Urinary bladder (tissue), 4 donors: ENCODE data around the gene GAB1. TPM values are rescaled to one million over a fixed set of nuclear protein-coding genes. Genes with fewer than 3 reads are reported as not detected.

Experiments
- DNase-seq: peaks from one replicate; pipeline ENCODE4 v3.0.0-alpha.2; 2015; ENCODE audit errors: extremely low spot score
- H3K27ac ChIP-seq: one replicate; pipeline ENCODE4 v1.5.1; 2013; ENCODE audit warnings: low read depth, mild to moderate bottlenecking, moderate library complexity
- H3K36me3 ChIP-seq: one replicate; pipeline ENCODE4 v1.6.1; 2013; ENCODE audit warnings: mild to moderate bottlenecking, moderate library complexity; ENCODE audit not compliant: insufficient read depth
- H3K4me1 ChIP-seq: one replicate; pipeline ENCODE4 v1.6.1; 2013; ENCODE audit warnings: mild to moderate bottlenecking, moderate library complexity; ENCODE audit not compliant: insufficient read depth
- H3K4me3 ChIP-seq: one replicate; pipeline ENCODE4 v1.5.1; 2013; ENCODE audit warnings: low read depth, low read length
- WGBS: extraction: QIAGEN DNeasy Blood & Tissue Kit; methylation state at CpG from one replicate; pipeline ENCODE4 v1.1.7; 2013; 5-methylcytosine and 5-hydroxymethylcytosine counted together
- polyA plus RNA-seq: library from polyadenylated mRNA; stranded (reverse); fragments of 200-250 nt; gene quantifications from one replicate; pipeline ENCODE4 v1.2.3, GENCODE V29; 2013
- total RNA-seq: library from RNA; depleted of rRNA; stranded (reverse); fragments of >200 nt; gene quantifications from one replicate; pipeline ENCODE4 v1.2.3, GENCODE V29; 2014
- donor health status: healthy with polysubstance abuse.
- donor health status: healthy.

The GAB1 gene
- total and polyA plus RNA-seq, 2 donors: 11.4 to 86.4 TPM

DNA sequence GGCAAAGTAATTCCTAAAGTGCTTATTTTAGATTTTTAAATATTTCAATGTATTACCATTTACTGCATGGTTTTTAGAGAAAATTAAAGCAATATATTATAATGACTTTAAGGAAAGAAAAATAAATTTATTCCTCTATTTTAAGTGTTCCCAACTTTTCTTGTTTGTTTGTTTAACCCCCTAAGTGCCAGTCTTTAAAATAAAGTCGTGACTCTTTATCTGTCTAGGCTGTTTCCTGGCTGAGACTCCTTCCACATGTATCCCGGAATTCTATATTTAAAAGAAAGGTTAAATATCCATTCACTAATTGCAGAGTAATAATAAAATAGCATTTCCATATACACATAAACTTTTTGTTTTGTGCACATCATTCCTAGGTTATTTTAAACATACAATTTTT is 71.2 kb downstream of the GAB1 start:
- Histone ChIP-seq H3K36me3 (no peaks in the 10 kb centered on the region), H3K4me1 (no peaks in the 10 kb centered on the region), H3K27ac (no peak overlapping the region), H3K4me3 (no peak overlapping the region)
- DNase-seq: no peak
- 54% methylated on average over 2 of the region's 2 CpGs for whole genome bisulfite sequencing

DNA sequence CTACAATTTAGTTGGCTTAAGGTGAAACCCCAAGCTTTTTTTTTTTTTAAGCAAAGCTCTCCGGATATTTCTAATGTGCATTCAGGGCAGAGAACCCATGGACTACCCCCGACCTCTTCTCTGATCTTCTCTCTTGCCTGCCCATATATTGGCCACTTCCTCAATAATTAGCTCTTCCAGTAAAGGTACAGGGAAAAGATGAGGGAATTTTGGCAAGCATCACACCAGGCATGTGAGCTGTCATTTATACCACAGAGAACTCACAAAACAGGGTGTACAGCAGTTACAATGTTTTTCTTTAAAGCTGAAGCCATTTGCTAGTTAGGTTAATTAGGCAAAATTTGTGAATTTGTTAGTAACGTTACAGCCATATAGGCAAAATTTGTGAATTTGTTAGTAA is 73.3 kb downstream of the GAB1 start:
- Histone ChIP-seq H3K4me1 (no peaks in the 10 kb centered on the region), H3K36me3 (no peaks in the 10 kb centered on the region), H3K4me3 (no peak overlapping the region), H3K27ac (no peak overlapping the region)
- 89% methylated on average over 3 of the region's 3 CpGs for WGBS
- no peak for DNase-seq

DNA sequence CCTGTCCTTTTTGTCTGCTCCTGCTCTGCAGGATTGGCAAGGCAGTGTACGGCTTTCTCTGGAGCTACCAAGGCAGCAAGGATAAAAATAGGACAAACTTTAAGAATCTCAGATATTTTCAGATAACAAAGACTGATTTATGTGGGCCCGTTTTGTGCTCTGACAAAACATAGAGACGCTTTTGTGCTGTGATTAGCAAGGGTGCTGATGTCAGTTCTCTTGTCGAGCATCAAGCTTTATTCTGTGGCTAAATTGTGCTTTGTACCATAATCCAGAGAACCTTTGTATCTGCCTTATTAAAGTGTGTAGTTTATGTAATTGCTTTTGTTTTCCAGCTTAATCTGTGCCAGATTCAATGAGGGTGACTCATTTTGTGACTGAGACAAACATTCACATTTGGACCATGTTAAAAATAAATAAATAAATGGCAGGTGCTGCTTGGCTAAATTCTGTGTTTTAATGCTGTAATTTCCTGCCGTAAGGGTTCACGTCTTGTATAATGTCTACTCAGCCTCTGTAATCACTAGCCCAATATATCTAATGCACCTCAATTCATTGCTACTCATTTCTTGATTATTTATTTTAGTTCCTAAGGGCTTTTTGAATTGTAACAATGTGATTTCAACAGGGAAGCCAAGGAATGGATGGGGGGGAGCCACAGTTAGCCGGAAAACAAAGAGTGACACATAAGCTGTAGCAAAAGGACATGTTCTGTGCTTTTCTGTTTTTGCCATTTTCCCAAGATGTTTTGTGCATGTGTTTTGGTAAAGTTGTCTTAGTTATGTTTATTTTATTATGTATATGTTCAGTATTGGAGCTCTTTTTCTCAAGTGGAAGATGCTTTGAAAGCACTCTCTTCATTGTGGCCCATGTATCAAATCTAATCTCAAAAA is 75.1 kb downstream of the GAB1 start:
- no peak overlapping the region for H3K27ac ChIP-seq
- WGBS: 18% methylated on average over 7 of the region's 7 CpGs
- no peak for DNase-seq
- peaks cover 1% of the 10 kb centered on the region for H3K36me3 ChIP-seq
- H3K4me1 ChIP-seq: no peaks in the 10 kb centered on the region
- no peak overlapping the region for H3K4me3 ChIP-seq

DNA sequence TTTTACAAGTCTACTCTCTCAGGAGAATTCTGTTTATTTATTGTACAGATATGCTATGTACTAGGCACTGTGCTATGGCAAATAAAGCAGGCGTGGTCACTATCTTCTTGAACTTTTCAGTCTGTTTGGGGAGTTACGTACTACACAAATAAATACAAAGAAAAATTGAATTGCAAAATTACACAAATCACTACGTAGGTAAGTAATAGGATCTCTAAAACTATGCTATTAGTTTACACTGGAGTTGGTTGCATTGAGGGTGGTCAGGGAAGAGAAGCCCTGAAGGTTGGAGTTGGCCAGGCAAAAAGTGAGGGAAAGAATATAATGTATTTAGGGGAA is 75.7 kb downstream of the GAB1 start:
- H3K36me3 ChIP-seq: peaks cover 1% of the 10 kb centered on the region
- H3K4me3 ChIP-seq: no peak overlapping the region
- no peak overlapping the region for H3K27ac ChIP-seq
- 69% methylated on average over 3 of the region's 3 CpGs for WGBS
- no peaks in the 10 kb centered on the region for H3K4me1 ChIP-seq
- DNase-seq: no peak

DNA sequence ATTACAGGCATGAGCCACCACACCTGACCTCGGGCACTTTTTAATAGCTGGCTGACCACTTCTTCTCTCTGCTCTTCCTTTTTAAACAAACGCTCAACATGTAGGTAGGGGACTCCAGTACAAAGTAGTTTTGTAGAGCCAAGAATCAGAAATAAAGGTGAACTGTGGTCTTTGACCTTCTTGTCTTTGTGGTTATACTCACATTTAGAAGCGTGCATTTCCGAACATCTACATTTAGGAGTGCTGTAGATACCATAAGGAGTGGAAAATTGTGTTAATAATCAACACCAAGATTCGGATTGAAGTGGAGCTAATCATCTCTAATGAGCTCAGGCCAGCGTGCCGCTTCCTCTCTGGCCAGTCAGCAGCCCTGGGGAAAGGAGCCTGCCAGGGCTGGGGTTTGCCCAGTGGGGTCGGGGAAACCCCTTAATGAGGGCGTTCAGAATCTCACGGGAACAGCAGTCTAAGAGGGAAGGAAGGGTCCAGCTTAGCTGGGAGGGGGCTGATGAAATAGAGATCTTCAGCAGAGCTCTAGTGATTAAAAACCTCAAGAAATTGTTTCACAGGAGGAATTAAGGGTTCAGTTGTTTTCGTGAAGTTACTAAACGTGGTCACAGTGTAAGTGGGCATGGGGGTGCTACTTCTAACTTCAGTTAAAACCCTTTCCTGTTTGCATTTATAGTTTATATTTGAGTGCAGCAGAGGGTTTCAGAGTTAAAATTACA is 81.2 kb downstream of the GAB1 start:
- Histone ChIP-seq H3K4me3 (no peak overlapping the region), H3K27ac (no peak overlapping the region), H3K36me3 (peaks cover 4% of the 10 kb centered on the region), H3K4me1 (no peaks in the 10 kb centered on the region)
- WGBS: 84% methylated on average over 12 of the region's 12 CpGs
- DNase-seq: no peak

DNA sequence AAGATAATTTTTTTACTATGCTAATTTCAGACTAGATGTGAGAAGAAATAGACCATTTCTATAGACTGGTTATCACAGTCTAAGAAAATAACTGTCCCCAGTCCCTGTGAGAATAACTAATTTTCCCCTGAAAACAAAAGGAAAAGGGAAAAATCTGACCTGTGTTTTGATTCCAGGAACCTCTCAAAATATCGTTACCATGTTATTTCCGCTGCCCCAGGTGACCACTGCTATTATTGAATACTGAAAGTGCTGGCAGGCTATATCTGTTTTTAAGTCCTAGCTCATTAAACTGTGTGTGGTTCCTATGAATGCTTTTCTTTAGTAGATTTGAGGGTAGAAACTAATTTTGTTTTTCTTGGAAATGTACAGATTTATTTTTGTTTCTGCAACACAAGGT is 83.6 kb downstream of the GAB1 start:
- no peak overlapping the region for H3K4me3 ChIP-seq
- no peak for DNase-seq
- WGBS: 81% methylated on average over 2 of the region's 2 CpGs
- H3K36me3 ChIP-seq: peaks cover 4% of the 10 kb centered on the region
- H3K4me1 ChIP-seq: no peaks in the 10 kb centered on the region
- no peak overlapping the region for H3K27ac ChIP-seq

DNA sequence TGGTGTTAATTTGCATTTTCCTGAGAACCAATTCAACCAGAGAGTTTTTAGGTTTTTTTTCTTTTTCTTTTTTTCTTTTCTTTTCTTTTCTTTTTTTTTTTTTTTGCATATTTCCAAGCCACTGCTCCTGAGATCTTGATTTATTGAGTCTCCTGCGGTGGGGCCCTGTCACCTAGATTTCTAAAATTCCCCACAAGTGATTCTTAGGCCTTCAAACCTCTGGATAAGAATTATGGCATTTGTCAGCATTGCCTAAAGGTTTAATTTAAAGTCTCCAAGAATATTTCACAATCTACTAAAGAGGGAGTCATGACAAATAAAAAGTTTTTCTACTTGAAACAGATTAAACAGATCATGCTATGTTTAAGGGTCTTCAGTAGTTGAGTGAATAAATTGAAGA is 84.9 kb downstream of the GAB1 start:
- Histone ChIP-seq H3K36me3 (peaks cover 3% of the 10 kb centered on the region), H3K4me3 (no peak overlapping the region), H3K4me1 (no peaks in the 10 kb centered on the region), H3K27ac (no peak overlapping the region)
- 70% methylated on average over 1 of the region's 1 CpG for WGBS
- DNase-seq: no peak

DNA sequence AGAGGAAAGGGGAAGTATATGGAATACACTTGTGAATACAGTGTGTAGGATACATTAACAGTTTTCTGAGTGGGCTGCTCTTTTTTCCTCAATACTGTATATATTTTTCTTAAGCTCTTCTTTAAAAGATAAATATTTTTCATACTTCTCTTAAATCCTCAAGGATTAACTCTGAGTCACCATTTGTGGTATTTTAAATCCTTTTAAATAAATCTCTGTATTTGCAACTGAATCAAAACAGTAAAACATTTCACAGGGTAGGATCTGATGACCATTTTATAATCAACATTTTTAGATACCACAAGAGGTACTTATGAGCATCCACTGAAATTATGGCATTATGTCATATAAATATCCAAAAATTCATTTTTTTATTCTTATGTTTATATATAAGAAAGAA is 87.6 kb downstream of the GAB1 start:
- H3K4me3 ChIP-seq: no peak overlapping the region
- no peaks in the 10 kb centered on the region for H3K4me1 ChIP-seq
- no peak for DNase-seq
- no peaks in the 10 kb centered on the region for H3K36me3 ChIP-seq
- no peak overlapping the region for H3K27ac ChIP-seq

DNA sequence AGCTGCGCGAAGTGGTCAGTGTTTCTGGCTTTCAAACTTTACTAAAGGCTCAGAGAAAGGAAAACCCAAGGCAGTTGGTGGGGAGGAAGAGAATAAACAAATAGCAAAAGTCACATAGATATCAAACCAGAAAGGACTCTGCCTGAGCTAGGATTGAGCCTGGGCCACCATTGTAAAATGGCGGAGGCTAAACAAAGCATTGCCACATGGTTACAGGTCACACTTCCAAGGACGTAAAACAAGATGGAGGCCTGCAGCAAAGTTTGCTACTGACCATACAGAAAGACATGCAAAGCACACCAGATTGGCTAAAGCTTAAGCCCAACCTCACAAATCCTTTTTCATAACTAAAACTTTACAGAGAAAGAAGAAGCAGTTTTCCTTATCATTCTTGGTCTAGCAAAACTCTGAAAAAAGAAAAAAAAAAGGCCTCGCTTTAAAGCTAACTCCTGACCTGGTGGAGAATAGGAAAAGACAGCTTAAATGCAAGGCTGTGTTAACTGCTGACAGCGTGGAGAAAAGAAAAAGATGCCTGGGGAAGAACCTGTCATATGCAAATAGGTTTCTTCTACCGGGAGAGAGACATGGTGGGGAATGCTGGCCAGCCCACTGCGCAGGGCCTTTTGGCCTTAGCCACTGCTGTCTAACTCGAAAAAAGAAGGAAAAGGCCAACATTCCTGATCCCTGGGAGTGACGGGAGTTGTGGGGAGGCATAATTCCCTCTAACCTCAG is 95.0 kb downstream of the GAB1 start:
- no peak for DNase-seq
- no peak overlapping the region for H3K27ac ChIP-seq
- H3K4me1 ChIP-seq: no peaks in the 10 kb centered on the region
- no peak overlapping the region for H3K4me3 ChIP-seq
- H3K36me3 ChIP-seq: no peaks in the 10 kb centered on the region
- 93% methylated on average over 10 of the region's 10 CpGs for WGBS

DNA sequence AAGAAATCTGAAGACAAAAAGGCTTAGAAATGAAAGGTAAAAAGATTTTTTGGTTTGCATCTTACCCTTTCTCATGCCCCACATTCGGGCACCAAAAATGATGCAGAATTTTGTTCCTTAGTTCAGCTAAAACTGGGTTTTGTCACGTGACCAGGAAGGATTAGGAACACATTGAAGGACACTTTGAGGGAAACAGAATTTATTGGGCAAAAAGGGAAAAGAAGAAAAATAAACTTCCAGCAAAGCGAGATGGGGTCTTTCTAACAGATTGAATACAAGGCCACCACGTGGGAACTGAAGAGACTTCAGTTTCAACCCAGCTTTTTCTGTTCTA is 95.5 kb downstream of the GAB1 start:
- no peak overlapping the region for H3K27ac ChIP-seq
- DNase-seq: no peak
- H3K4me1 ChIP-seq: no peaks in the 10 kb centered on the region
- H3K36me3 ChIP-seq: no peaks in the 10 kb centered on the region
- no peak overlapping the region for H3K4me3 ChIP-seq
- 92% methylated on average over 4 of the region's 4 CpGs for WGBS

DNA sequence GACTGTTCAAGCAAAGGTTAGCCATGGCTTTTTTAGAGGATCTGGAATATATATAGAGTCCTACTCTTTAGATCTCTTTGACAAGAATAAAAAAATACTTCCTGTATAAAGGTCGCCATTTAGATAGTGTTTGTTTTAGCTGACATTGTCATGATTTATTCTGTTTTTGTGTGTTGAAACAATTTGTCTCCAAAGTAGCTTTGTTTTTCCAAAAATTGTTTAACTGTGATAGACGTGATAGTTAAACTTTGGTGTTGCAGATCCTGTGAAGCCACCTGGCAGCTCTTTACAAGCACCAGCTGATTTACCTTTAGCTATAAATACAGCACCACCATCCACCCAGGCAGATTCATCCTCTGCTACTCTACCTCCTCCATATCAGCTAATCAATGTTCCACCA is 96.6 kb downstream of the GAB1 start:
- no peak overlapping the region for H3K4me3 ChIP-seq
- no peaks in the 10 kb centered on the region for H3K36me3 ChIP-seq
- H3K27ac ChIP-seq: no peak overlapping the region
- DNase-seq: no peak
- no peaks in the 10 kb centered on the region for H3K4me1 ChIP-seq
- 75% methylated on average over 2 of the region's 2 CpGs for WGBS

DNA sequence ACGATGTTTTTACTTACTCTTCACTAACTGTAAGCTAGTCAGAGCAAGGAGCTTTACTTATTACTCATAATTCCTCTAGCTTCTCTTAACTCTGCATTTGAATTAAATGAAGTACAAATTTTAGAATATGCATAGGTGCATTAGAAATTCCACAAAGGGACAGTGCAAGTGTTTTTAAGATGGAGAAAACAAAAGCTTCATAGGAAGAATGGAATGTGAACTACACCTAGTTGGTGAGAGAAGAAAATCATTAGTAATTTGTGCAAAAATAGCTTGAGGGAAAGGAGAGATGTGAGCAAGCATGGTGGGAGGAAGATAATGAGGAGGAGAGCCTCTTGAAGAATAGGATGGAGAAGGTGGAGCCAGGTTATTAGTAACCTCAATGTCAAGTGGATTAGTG is 99.3 kb downstream of the GAB1 start:
- H3K4me1 ChIP-seq: no peaks in the 10 kb centered on the region
- DNase-seq: no peak
- no peaks in the 10 kb centered on the region for H3K36me3 ChIP-seq
- WGBS: 43% methylated on average over 1 of the region's 1 CpG
- no peak overlapping the region for H3K27ac ChIP-seq
- no peak overlapping the region for H3K4me3 ChIP-seq

DNA sequence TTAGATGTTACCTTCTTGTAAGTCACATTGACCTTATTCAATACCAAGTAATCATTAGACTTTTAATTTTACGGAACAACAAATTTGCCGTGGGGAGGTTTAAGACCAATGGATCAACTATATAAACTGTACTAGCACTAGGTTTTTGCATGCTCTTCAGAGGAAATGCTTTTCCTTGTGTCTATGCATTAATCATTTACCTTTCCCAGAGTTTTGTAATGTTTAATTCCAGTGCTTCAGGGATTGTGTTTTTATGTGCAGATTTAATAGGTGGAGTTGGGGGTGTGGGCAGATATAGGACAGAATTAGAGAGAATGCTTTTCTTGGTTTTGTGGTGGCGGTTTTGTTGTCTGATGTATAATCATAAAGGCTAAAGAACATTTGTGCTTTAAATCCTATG is 100.8 kb downstream of the GAB1 start:
- Histone ChIP-seq H3K4me1 (no peaks in the 10 kb centered on the region), H3K36me3 (peaks cover 2% of the 10 kb centered on the region), H3K4me3 (no peak overlapping the region), H3K27ac (no peak overlapping the region)
- DNase-seq: no peak
- 95% methylated on average over 3 of the region's 3 CpGs for WGBS

DNA sequence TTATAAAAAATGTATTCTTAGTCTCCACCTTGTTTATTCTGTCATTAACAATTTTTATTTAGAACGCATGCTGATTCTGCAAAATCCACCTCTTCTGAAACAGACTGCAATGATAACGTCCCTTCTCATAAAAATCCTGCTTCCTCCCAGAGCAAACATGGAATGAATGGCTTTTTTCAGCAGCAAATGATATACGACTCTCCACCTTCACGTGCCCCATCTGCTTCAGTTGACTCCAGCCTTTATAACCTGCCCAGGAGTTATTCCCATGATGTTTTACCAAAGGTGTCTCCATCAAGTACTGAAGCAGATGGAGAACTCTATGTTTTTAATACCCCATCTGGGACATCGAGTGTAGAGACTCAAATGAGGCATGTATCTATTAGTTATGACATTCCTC is 101.3 kb downstream of the GAB1 start:
- DNase-seq: no peak

More for the DNA sequence above, 101.3 kb downstream of the GAB1 start:
- Histone ChIP-seq H3K27ac (no peak overlapping the region), H3K4me1 (no peaks in the 10 kb centered on the region), H3K36me3 (peaks cover 2% of the 10 kb centered on the region), H3K4me3 (no peak overlapping the region)
- 74% methylated on average over 5 of the region's 5 CpGs for WGBS
